Mesendoderm (in vitro differentiated cells): ENCODE measurements around the gene GAD1.

Experiments used
- DNase-seq: peaks from one replicate; pipeline ENCODE4 v3.0.0; 2013
- H2AK5ac ChIP-seq: 2 replicates; pipeline ENCODE4 v1.6.1; 2013; ENCODE audit warnings: low read length, inconsistent platforms
- H2BK120ac ChIP-seq: 2 replicates; pipeline ENCODE4 v1.6.1; 2013; ENCODE audit warnings: low read depth, mild to moderate bottlenecking, low read length, moderate library complexity, mixed read lengths
- H2BK15ac ChIP-seq: replicated peaks from 2 replicates; pipeline ENCODE4 v1.6.1; 2013; ENCODE audit warnings: low read depth, mild to moderate bottlenecking, moderate library complexity
- H2BK5ac ChIP-seq: 2 replicates; pipeline ENCODE4 v1.6.1; 2013; ENCODE audit warnings: low read length, inconsistent platforms
- H3K18ac ChIP-seq: 2 replicates; pipeline ENCODE4 v1.6.1; 2013; ENCODE audit warnings: mild to moderate bottlenecking, low read length, mixed read lengths
- H3K23ac ChIP-seq: one replicate; pipeline ENCODE4 v1.6.1; 2013; ENCODE audit warnings: low read length
- H3K27ac ChIP-seq: 2 replicates; pipeline ENCODE4 v1.5.1; 2013; ENCODE audit warnings: low read depth, mild to moderate bottlenecking, inconsistent platforms, low read length, moderate library complexity
- H3K27me3 ChIP-seq: 2 replicates; pipeline ENCODE4 v1.6.1; 2013; ENCODE audit warnings: low read length, control low read depth, mild to moderate bottlenecking, inconsistent platforms; ENCODE audit not compliant: insufficient read depth, poor library complexity
- H3K36me3 ChIP-seq: 2 replicates; pipeline ENCODE4 v1.6.1; 2013; ENCODE audit warnings: low read length, inconsistent platforms; ENCODE audit not compliant: control insufficient read depth, insufficient read depth
- H3K4ac ChIP-seq: one replicate; pipeline ENCODE4 v1.6.1; 2013; ENCODE audit warnings: low read depth, mild to moderate bottlenecking, low read length, moderate library complexity
- H3K4me1 ChIP-seq: 2 replicates; pipeline ENCODE4 v1.6.1; 2013; ENCODE audit warnings: low read depth, low read length, inconsistent platforms; ENCODE audit not compliant: control insufficient read depth
- H3K4me2 ChIP-seq: 2 replicates; pipeline ENCODE4 v1.6.1; 2013; ENCODE audit warnings: low read length
- H3K4me3 ChIP-seq: 2 replicates; pipeline ENCODE4 v1.5.1; 2013; ENCODE audit warnings: mild to moderate bottlenecking, low read length
- H3K56ac ChIP-seq: one replicate; pipeline ENCODE4 v1.6.1; 2013; ENCODE audit warnings: low read length
- H3K79me1 ChIP-seq: 2 replicates; pipeline ENCODE4 v1.6.1; 2013; ENCODE audit warnings: low read length, inconsistent platforms
- H3K79me2 ChIP-seq: 2 replicates; pipeline ENCODE4 v1.6.1; 2013; ENCODE audit warnings: mild to moderate bottlenecking, low read length; ENCODE audit not compliant: control insufficient read depth, insufficient read depth
- H3K9ac ChIP-seq: 2 replicates; pipeline ENCODE4 v1.6.1; 2013; ENCODE audit warnings: low read length, inconsistent platforms
- H4K5ac ChIP-seq: one replicate; pipeline ENCODE4 v1.6.1; 2013; ENCODE audit warnings: low read length
- H4K8ac ChIP-seq: one replicate; pipeline ENCODE4 v1.6.1; 2013; ENCODE audit warnings: low read depth, mild to moderate bottlenecking, control low read depth, low read length, moderate library complexity
- WGBS: extraction: QIAGEN DNeasy Blood & Tissue Kit; methylation state at CpG from one replicate; pipeline ENCODE4 v1.1.7; 2013; ENCODE audit warnings: low lambda C conversion rate, missing lambda C conversion rate; ENCODE audit not compliant: insufficient coverage; ENCODE audit errors: extremely low coverage; 5-methylcytosine and 5-hydroxymethylcytosine counted together

The GAD1 gene

GRCh38 chr2:170873035-170873692 lies 56.5 kb downstream of the GAD1 start:
- Histone ChIP-seq H2AK5ac (no peak overlapping the region), H3K79me2 (no peaks in the 10 kb centered on the region), H3K4me3 (no peak overlapping the region), H3K79me1 (no peaks in the 10 kb centered on the region), H3K23ac (no peak overlapping the region), H3K27me3 (no peaks in the 10 kb centered on the region), H3K18ac (no peak overlapping the region), H2BK5ac (no peak overlapping the region), H4K8ac (no peak overlapping the region), H2BK15ac (no peak overlapping the region), H3K9ac (peak overlapping the region; percentile 37), H3K4me1 (no peaks in the 10 kb centered on the region), H2BK120ac (peak overlapping the region; percentile 84), H3K4me2 (no peak overlapping the region), H3K56ac (peak overlapping the region; percentile 78), H3K27ac (no peak overlapping the region), H4K5ac (no peak overlapping the region), H3K4ac (no peak overlapping the region), H3K36me3 (no peaks in the 10 kb centered on the region)
- DNase-seq: peak; percentile 86
- no CpG with 5 or more reads among the region's 13 CpGs for whole genome bisulfite sequencing

- DNase-seq: no peak
- Histone ChIP-seq H3K23ac (no peak overlapping the region), H2BK5ac (no peak overlapping the region), H2AK5ac (no peak overlapping the region), H3K79me2 (no peaks in the 10 kb centered on the region), H3K27me3 (no peaks in the 10 kb centered on the region), H3K9ac (no peak overlapping the region), H3K4me2 (no peak overlapping the region), H3K4ac (no peak overlapping the region), H3K4me1 (no peaks in the 10 kb centered on the region), H3K36me3 (no peaks in the 10 kb centered on the region), H3K56ac (no peak overlapping the region), H4K5ac (no peak overlapping the region), H3K4me3 (no peak overlapping the region), H4K8ac (no peak overlapping the region), H2BK15ac (no peak overlapping the region), H3K18ac (no peak overlapping the region), H3K79me1 (no peaks in the 10 kb centered on the region), H3K27ac (no peak overlapping the region), H2BK120ac (no peak overlapping the region)
These were observed 61.4 kb downstream of the GAD1 start for GRCh38 chr2:170878066-170878465.

GRCh38 chr2:170878505-170878904 lies 61.8 kb downstream of the GAD1 start:
- Histone ChIP-seq H3K18ac (no peak overlapping the region), H3K27me3 (no peaks in the 10 kb centered on the region), H3K4me3 (no peak overlapping the region)

GRCh38 chr2:170881840-170882239 lies 65.2 kb downstream of the GAD1 start:
- Histone ChIP-seq H2BK120ac (no peak overlapping the region), H3K23ac (no peak overlapping the region), H3K9ac (no peak overlapping the region), H3K36me3 (no peaks in the 10 kb centered on the region), H3K27me3 (no peaks in the 10 kb centered on the region), H4K8ac (no peak overlapping the region), H3K56ac (no peak overlapping the region), H3K79me1 (no peaks in the 10 kb centered on the region), H2AK5ac (no peak overlapping the region), H2BK15ac (no peak overlapping the region), H3K4ac (no peak overlapping the region), H3K4me3 (no peak overlapping the region), H3K4me2 (no peak overlapping the region), H3K4me1 (no peaks in the 10 kb centered on the region), H3K79me2 (no peaks in the 10 kb centered on the region), H2BK5ac (no peak overlapping the region), H4K5ac (no peak overlapping the region), H3K18ac (no peak overlapping the region), H3K27ac (no peak overlapping the region)
- WGBS: no CpG with 5 or more reads among the region's 3 CpGs
- DNase-seq: no peak

More at GRCh38 chr2:170878505-170878904, 61.8 kb downstream of the GAD1 start:
- Histone ChIP-seq H2AK5ac (no peak overlapping the region), H3K23ac (no peak overlapping the region), H3K27ac (no peak overlapping the region), H3K4me1 (no peaks in the 10 kb centered on the region), H3K79me1 (no peaks in the 10 kb centered on the region), H2BK5ac (no peak overlapping the region), H2BK120ac (no peak overlapping the region), H3K79me2 (no peaks in the 10 kb centered on the region), H3K4ac (no peak overlapping the region), H3K36me3 (no peaks in the 10 kb centered on the region), H3K9ac (no peak overlapping the region), H4K5ac (no peak overlapping the region), H4K8ac (no peak overlapping the region), H3K56ac (no peak overlapping the region), H3K4me2 (no peak overlapping the region), H2BK15ac (no peak overlapping the region)
- WGBS: no CpG with 5 or more reads among the region's 1 CpG
- DNase-seq: no peak

GRCh38 chr2:170882758-170883157 lies 66.1 kb downstream of the GAD1 start:
- H2BK5ac ChIP-seq: no peak overlapping the region
- H3K79me1 ChIP-seq: no peaks in the 10 kb centered on the region
- H3K4ac ChIP-seq: no peak overlapping the region
- H4K5ac ChIP-seq: no peak overlapping the region
- H3K23ac ChIP-seq: no peak overlapping the region
- H3K4me3 ChIP-seq: no peak overlapping the region
- H4K8ac ChIP-seq: no peak overlapping the region
- no peaks in the 10 kb centered on the region for H3K79me2 ChIP-seq
- H3K4me1 ChIP-seq: no peaks in the 10 kb centered on the region
- no peak overlapping the region for H2BK120ac ChIP-seq
- no peak overlapping the region for H2AK5ac ChIP-seq
- H3K56ac ChIP-seq: no peak overlapping the region
- no peak overlapping the region for H3K27ac ChIP-seq
- no peak for DNase-seq
- no peak overlapping the region for H2BK15ac ChIP-seq
- H3K36me3 ChIP-seq: no peaks in the 10 kb centered on the region
- H3K27me3 ChIP-seq: no peaks in the 10 kb centered on the region
- H3K9ac ChIP-seq: no peak overlapping the region
- H3K18ac ChIP-seq: no peak overlapping the region
- no CpG with 5 or more reads among the region's 2 CpGs for WGBS
- no peak overlapping the region for H3K4me2 ChIP-seq

- no peak overlapping the region for H2AK5ac ChIP-seq
- H3K4ac ChIP-seq: no peak overlapping the region
- H3K23ac ChIP-seq: no peak overlapping the region
- H3K4me2 ChIP-seq: no peak overlapping the region
- no peak overlapping the region for H2BK5ac ChIP-seq
- no peak overlapping the region for H2BK15ac ChIP-seq
- no peak for DNase-seq
- H3K4me3 ChIP-seq: no peak overlapping the region
- no CpG with 5 or more reads among the region's 2 CpGs for WGBS
- no peaks in the 10 kb centered on the region for H3K79me1 ChIP-seq
- H3K4me1 ChIP-seq: no peaks in the 10 kb centered on the region
- H4K8ac ChIP-seq: no peak overlapping the region
- H2BK120ac ChIP-seq: no peak overlapping the region
- H3K27me3 ChIP-seq: no peaks in the 10 kb centered on the region
- H3K27ac ChIP-seq: no peak overlapping the region
- no peak overlapping the region for H4K5ac ChIP-seq
- H3K18ac ChIP-seq: no peak overlapping the region
- no peaks in the 10 kb centered on the region for H3K79me2 ChIP-seq
- H3K56ac ChIP-seq: no peak overlapping the region
- no peak overlapping the region for H3K9ac ChIP-seq
- H3K36me3 ChIP-seq: no peaks in the 10 kb centered on the region
These were observed 67.0 kb downstream of the GAD1 start for GRCh38 chr2:170883683-170884082.
